Stomach (tissue), 9 donors: Measurements from ENCODE around the gene ATG10. TPM values are rescaled to one million over a fixed set of nuclear protein-coding genes. Genes with fewer than 3 reads are reported as not detected.
A peak's percentile ranks its signal among the peaks of the same experiment; 100 is the strongest.

Source experiments
- DNase-seq, 2 donors: peaks; one replicate each; pipeline versions ENCODE4 v3.0.0 to v3.0.0-alpha.2; 2013 to 2019
- H3K27ac ChIP-seq, 5 donors: fragments of 200-600 bp in 4 of 5; sonication (generic) in 4 of 5; one replicate each; pipeline ENCODE4 v1.5.1; 2013 to 2019; ENCODE audit warnings: mild to moderate bottlenecking in 1 of 5, moderate library complexity in 1 of 5
- H3K27me3 ChIP-seq, 3 donors: fragments of 200-600 bp; sonication (generic); one replicate each; pipeline ENCODE4 v1.5.1; 2017 to 2019; ENCODE audit warnings: mixed run types in 1 of 3
- H3K36me3 ChIP-seq, 4 donors: fragments of 200-600 bp; sonication (generic); 1 replicate in 3 of 4; 2 replicates in 1 of 4; pipeline ENCODE4 v1.5.1; 2016 to 2019
- H3K4me1 ChIP-seq, 4 donors: fragments of 200-600 bp; sonication (generic); one replicate each; pipeline ENCODE4 v1.5.1; 2016 to 2019
- H3K4me3 ChIP-seq, 4 donors: fragments of 200-600 bp; sonication (generic) in 3 of 4; one replicate each; pipeline ENCODE4 v1.5.1; 2016 to 2019; ENCODE audit warnings: mild to moderate bottlenecking in 1 of 4
- H3K9me3 ChIP-seq, 4 donors: fragments of 200-600 bp; sonication (generic); one replicate each; pipeline ENCODE4 v1.5.1; 2016 to 2019
- CTCF ChIP-seq, 7 experiments: fragments of 450-650 bp in 4 of 7; fragments of 200-600 bp in 3 of 7; sonication (generic) in 3 of 7; IDR thresholded peaks; one replicate each; pipeline ENCODE4 v1.5.1; 2016 to 2019; ENCODE audit warnings: antibody characterized with exemption in 7 of 7, control low read depth in 2 of 7, mild to moderate bottlenecking in 1 of 7
- EP300 ChIP-seq: sonication (generic); formaldehyde crosslinking; IDR thresholded peaks from one replicate; pipeline ENCODE4 v1.6.1; 2017; ENCODE audit warnings: antibody characterized with exemption
- POLR2A ChIP-seq, 4 donors: fragments of 450-650 bp; IDR thresholded peaks; one replicate each; pipeline ENCODE4 v1.6.1; 2016; ENCODE audit warnings: antibody characterized with exemption in 4 of 4, control low read depth in 2 of 4, mild to moderate bottlenecking in 1 of 4, moderate library complexity in 1 of 4
- POLR2AphosphoS5 ChIP-seq, 3 donors: sonication (generic); formaldehyde crosslinking; IDR thresholded peaks; one replicate each; pipeline ENCODE4 v1.6.1; 2016; ENCODE audit warnings: antibody characterized with exemption in 3 of 3
- WGBS, 5 donors: extraction: QIAGEN DNeasy Blood & Tissue Kit in 3 of 5; methylation state at CpG; one replicate each; pipeline versions ENCODE4 v1.1.5 to v1.1.7; 2013 to 2018; 5-methylcytosine and 5-hydroxymethylcytosine counted together
- intact Hi-C: fragments of 100-400 bp; cut with DNase I; formaldehyde crosslinking; loops from one replicate; pipeline ENCODE4 v1.15.1; 2023; ENCODE audit warnings: low total_unique reads
- polyA plus RNA-seq, 3 donors: library from polyadenylated mRNA; stranded (reverse); fragments of 200-250 nt; gene quantifications; one replicate each; pipeline ENCODE4 v1.2.3, GENCODE V29; 2013
- total RNA-seq, 5 donors: library from RNA; depleted of rRNA; stranded (reverse); fragments of >200 nt; gene quantifications; one replicate each; pipeline versions ENCODE4 v1.1.0 to v1.2.3, GENCODE V29; 2014 to 2016
- donor health status: healthy with polysubstance abuse.
- donor health status: Bipolar disorder and iron deficiency.
- donor health status: healthy.

Gene ATG10
- total and polyA plus RNA-seq, 8 donors: 0.58 to 16.5 (median 4.3) TPM

- H3K27ac ChIP-seq: no peak overlapping the region
- no peaks in the 10 kb centered on the region for H3K9me3 ChIP-seq
- intact Hi-C loops: no loop called here
- 55 to 60% (median 57%) methylated on average over 3 of the region's 3 CpGs for WGBS, 5 donors
- no peaks in the 10 kb centered on the region for H3K36me3 ChIP-seq
- no peaks in the 10 kb centered on the region for H3K4me1 ChIP-seq
- TF ChIP-seq POLR2A (IDR thresholded peaks at IDR 0.05) (no peak), EP300 (no peak), POLR2AphosphoS5 (IDR thresholded peaks at IDR 0.05) (no peak), CTCF (IDR thresholded peaks at IDR 0.05) (peak in 4 of 7 experiments; percentile 37 to 51 (median 45))
- DNase-seq: peak; percentile 65 to 72
- H3K27me3 ChIP-seq: no peaks in the 10 kb centered on the region
- no peak overlapping the region for H3K4me3 ChIP-seq
Measured at GRCh38 chr5:82174128-82174918, 202.5 kb downstream of the ATG10 start.

- Histone ChIP-seq H3K36me3 (peaks cover 0 to 2% (median 0%) of the 10 kb centered on the region in 4 donors), H3K4me1 (no peaks in the 10 kb centered on the region), H3K4me3 (no peak overlapping the region), H3K27me3 (no peaks in the 10 kb centered on the region), H3K9me3 (no peaks in the 10 kb centered on the region), H3K27ac (no peak overlapping the region)
- TF ChIP-seq POLR2A (IDR thresholded peaks at IDR 0.05): no peak
- no peak for TF ChIP-seq EP300
- no peak for TF ChIP-seq POLR2AphosphoS5 (IDR thresholded peaks at IDR 0.05)
- no peak for TF ChIP-seq CTCF (IDR thresholded peaks at IDR 0.05)
- no peak for DNase-seq
- WGBS, 5 donors: 93 to 99% (median 96%) methylated on average over 1 of the region's 1 CpG
- intact Hi-C loops: no loop called here
Measured at GRCh38 chr5:82174919-82175219, 203.0 kb downstream of the ATG10 start.

- DNase-seq: no peak
- WGBS, 5 donors: 81 to 85% (median 84%) methylated on average over 8 of the region's 8 CpGs
- H3K27me3 ChIP-seq: no peaks in the 10 kb centered on the region
- no peak for TF ChIP-seq CTCF (IDR thresholded peaks at IDR 0.05)
- TF ChIP-seq POLR2AphosphoS5 (IDR thresholded peaks at IDR 0.05): no peak
- TF ChIP-seq EP300: no peak
- TF ChIP-seq POLR2A (IDR thresholded peaks at IDR 0.05): no peak
- H3K4me3 ChIP-seq: no peak overlapping the region
- H3K9me3 ChIP-seq: no peaks in the 10 kb centered on the region
- intact Hi-C loops: no loop called here
- no peaks in the 10 kb centered on the region for H3K4me1 ChIP-seq
- peaks cover 0 to 9% (median 4%) of the 10 kb centered on the region in 4 donors for H3K36me3 ChIP-seq
- H3K27ac ChIP-seq: no peak overlapping the region
Measured at GRCh38 chr5:82176115-82176814, 204.4 kb downstream of the ATG10 start.

GRCh38 chr5:82178378-82178777, 206.6 kb downstream of the ATG10 start:
- intact Hi-C loops: no loop called here
- 97 to 100% (median 98%) methylated on average over 3 of the region's 3 CpGs for WGBS, 5 donors
- Histone ChIP-seq H3K4me1 (no peaks in the 10 kb centered on the region), H3K36me3 (peaks cover 0 to 12% (median 4%) of the 10 kb centered on the region in 4 donors), H3K27me3 (no peaks in the 10 kb centered on the region), H3K27ac (no peak overlapping the region), H3K9me3 (no peaks in the 10 kb centered on the region), H3K4me3 (no peak overlapping the region)
- TF ChIP-seq CTCF (IDR thresholded peaks at IDR 0.05): no peak
- TF ChIP-seq POLR2AphosphoS5 (IDR thresholded peaks at IDR 0.05): no peak
- no peak for TF ChIP-seq POLR2A (IDR thresholded peaks at IDR 0.05)
- no peak for TF ChIP-seq EP300
- no peak for DNase-seq
